Cardiac fibroblast (primary cell): ENCODE data around the gene SLCO4C1.

ENCODE experiments used
- DNase-seq, 2 donors: peaks; one replicate each; pipeline versions ENCODE4 v3.0.0 to v3.0.0-alpha.2; 2010; ENCODE audit warnings: low read depth in 2 of 2
- H3K4me3 ChIP-seq, 2 donors: replicated peaks in 1 of 2; 1 replicate in 1 of 2; 2 replicates in 1 of 2; pipeline ENCODE4 v1.5.1; 2011; ENCODE audit warnings: low read depth in 2 of 2, low read length in 2 of 2, mild to moderate bottlenecking in 2 of 2, moderate library complexity in 1 of 2
- CTCF ChIP-seq: IDR thresholded peaks from one replicate; pipeline ENCODE4 v1.5.1; 2011; ENCODE audit warnings: low read depth, mild to moderate bottlenecking, low read length, inconsistent platforms

The SLCO4C1 gene

GRCh38 chr5:102312586-102313370 lies 16.7 kb upstream of the SLCO4C1 start:
- DNase-seq: no peak
- H3K4me3 ChIP-seq: no peak overlapping the region
- TF ChIP-seq CTCF: no peak

GRCh38 chr5:102309586-102309985 lies 13.5 kb upstream of the SLCO4C1 start:
- no peak for TF ChIP-seq CTCF
- DNase-seq: no peak
- H3K4me3 ChIP-seq: no peak overlapping the region

- DNase-seq: no peak
- no peak for TF ChIP-seq CTCF
- H3K4me3 ChIP-seq: no peak overlapping the region
Measured at GRCh38 chr5:102307232-102307631, 11.1 kb upstream of the SLCO4C1 start.

- TF ChIP-seq CTCF: no peak
- H3K4me3 ChIP-seq: no peak overlapping the region
- no peak for DNase-seq
Measured at GRCh38 chr5:102306121-102306520, 10.0 kb upstream of the SLCO4C1 start.

- TF ChIP-seq CTCF: no peak
Measured at GRCh38 chr5:102295534-102296177, 428 bp downstream of the SLCO4C1 start.

GRCh38 chr5:102294886-102295395 lies 1.1 kb downstream of the SLCO4C1 start:
- DNase-seq: no peak
- H3K4me3 ChIP-seq: no peak overlapping the region
- TF ChIP-seq CTCF: no peak

More at GRCh38 chr5:102295534-102296177, 428 bp downstream of the SLCO4C1 start:
- H3K4me3 ChIP-seq: peak overlapping the region; percentile 26 to 36
- no peak for DNase-seq
